ENCODE data around the gene EPB41L3. TPM values are rescaled to one million over a fixed set of nuclear protein-coding genes. Genes with fewer than 3 reads are reported as not detected.

The EPB41L3 gene
- total RNA-seq, 2 experiments from 2014 or later, result 7.2 to 8.7 TPM

DNA sequence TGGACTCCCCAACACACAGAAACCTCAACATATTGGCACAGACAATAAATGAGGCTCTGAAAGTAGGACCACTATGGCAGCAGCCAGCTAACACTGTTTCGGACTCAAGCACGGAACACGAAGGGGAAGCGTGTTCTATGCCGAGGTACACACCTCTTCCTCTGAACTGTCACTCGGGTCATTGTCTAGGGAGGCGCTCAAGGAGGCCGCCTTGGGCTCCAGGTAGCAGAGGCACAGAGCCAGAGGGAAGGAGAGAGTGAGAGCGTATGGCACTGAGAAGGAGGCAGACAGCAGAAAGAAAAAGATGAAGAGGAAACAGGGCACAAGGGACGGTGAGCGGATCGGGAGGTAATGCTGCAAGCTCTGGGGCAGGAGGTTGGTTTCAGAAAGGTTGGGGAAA is 128.1 kb downstream of the EPB41L3 start:
- peaks cover 3% of the 10 kb centered on the region for H3K27me3 Mint-ChIP-seq (ENCODE audit: low read depth)
- no peak for DNase-seq
- H3K4me3 Mint-ChIP-seq, result no peak overlapping the region
- intact Hi-C loops (cut with micrococcal nuclease), result no loop called here
- H3K27ac Mint-ChIP-seq, result no peak overlapping the region
- H3K9me3 Mint-ChIP-seq, result no peaks in the 10 kb centered on the region
- H3K4me1 Mint-ChIP-seq (ENCODE audit: low read depth), result no peaks in the 10 kb centered on the region
- peaks cover 2% of the 10 kb centered on the region for H3K36me3 Mint-ChIP-seq (ENCODE audit: low read depth)
- CTCF ChIA-PET, result no interaction called here

DNA sequence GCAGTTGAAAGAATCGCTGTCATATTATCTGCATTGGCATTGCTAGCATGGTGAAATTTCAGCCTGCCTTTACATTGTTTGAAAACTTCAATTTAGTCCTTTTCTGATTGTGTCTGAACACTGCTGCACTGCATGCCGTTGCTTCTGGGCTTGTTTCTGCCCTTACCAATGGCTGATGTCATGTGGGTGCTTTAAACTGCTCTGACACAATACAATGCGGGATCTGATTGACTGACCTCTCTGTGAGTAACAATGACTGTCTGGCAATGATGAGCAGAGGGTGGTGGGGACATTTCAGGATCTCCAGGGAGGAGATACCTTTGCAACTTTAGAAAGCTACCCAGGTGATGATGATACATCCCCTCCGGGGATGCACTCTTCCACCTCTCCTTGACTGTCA is 128.8 kb downstream of the EPB41L3 start:
- Mint-ChIP-seq H3K27me3 (ENCODE audit: low read depth) (peaks cover 3% of the 10 kb centered on the region), H3K9me3 (no peaks in the 10 kb centered on the region), H3K4me3 (no peak overlapping the region), H3K4me1 (ENCODE audit: low read depth) (no peaks in the 10 kb centered on the region), H3K36me3 (ENCODE audit: low read depth) (peaks cover 2% of the 10 kb centered on the region), H3K27ac (no peak overlapping the region)
- DNase-seq, result no peak
- intact Hi-C loops (cut with micrococcal nuclease), result no loop called here
- CTCF ChIA-PET, result no interaction called here

DNA sequence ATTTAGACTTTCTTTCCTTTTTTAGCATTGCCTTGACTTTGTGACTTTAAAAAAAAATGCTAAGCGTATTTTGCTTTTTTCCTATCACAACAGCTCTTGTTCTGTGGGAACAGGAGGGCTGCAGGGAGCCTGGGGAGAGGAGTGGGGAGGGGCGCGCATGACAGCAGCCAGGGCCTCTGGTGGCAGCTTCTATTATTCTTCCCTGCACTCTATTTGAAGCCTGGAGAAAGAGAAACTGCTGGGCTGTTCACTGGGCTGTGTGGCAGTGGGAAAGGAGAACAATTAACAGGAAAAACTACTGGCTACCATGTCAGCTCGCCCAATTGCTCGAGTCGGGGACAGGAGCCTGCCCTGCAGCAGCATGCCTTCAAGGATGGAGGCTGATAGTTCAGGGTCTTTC is 129.3 kb downstream of the EPB41L3 start:
- H3K4me1 Mint-ChIP-seq (ENCODE audit: low read depth), result no peaks in the 10 kb centered on the region
- no peak overlapping the region for H3K27ac Mint-ChIP-seq
- H3K9me3 Mint-ChIP-seq, result no peaks in the 10 kb centered on the region
- H3K27me3 Mint-ChIP-seq (ENCODE audit: low read depth), result peaks cover 2% of the 10 kb centered on the region
- CTCF ChIA-PET, result no interaction called here
- H3K36me3 Mint-ChIP-seq (ENCODE audit: low read depth), result no peaks in the 10 kb centered on the region
- intact Hi-C loops (cut with micrococcal nuclease), result no loop called here
- H3K4me3 Mint-ChIP-seq, result no peak overlapping the region
- no peak for DNase-seq

- Mint-ChIP-seq H3K27me3 (ENCODE audit: low read depth) (peaks cover 2% of the 10 kb centered on the region), H3K27ac (no peak overlapping the region), H3K4me3 (no peak overlapping the region), H3K9me3 (no peaks in the 10 kb centered on the region), H3K4me1 (ENCODE audit: low read depth) (no peaks in the 10 kb centered on the region), H3K36me3 (ENCODE audit: low read depth) (no peaks in the 10 kb centered on the region)
- no peak for DNase-seq
- CTCF ChIA-PET, result interaction anchor here (0.6 to 0.9 kb wide), 2 partner anchors 21 to 657 kb away, joined by 3 read pairs; no protein-coding TSS in a partner anchor
- intact Hi-C loops (cut with micrococcal nuclease), result no loop called here
Observed at GRCh38 chr18:5413447-5413846, 130.3 kb downstream of the EPB41L3 start.

DNA sequence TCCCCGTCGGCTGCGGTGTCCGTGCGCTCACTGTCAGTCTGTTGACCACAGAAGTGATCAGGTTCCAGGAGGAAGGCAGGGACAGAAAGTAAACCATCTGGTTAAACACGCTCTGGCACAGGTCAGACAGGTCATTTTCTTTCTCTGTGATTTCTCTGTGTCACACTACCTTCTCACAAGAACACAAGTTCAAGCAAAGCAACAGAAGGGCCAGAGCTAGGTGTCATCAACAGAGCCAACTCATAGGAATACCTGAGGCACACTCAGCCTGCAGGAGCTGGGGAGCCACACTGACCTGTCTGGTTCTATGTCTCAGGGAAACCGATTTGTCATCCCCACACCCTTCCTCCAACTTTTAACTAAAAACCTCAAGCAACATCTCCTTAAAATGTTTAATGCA is 133.2 kb downstream of the EPB41L3 start:
- no peak for DNase-seq
- no peak overlapping the region for H3K27ac Mint-ChIP-seq
- H3K9me3 Mint-ChIP-seq, result no peaks in the 10 kb centered on the region
- H3K4me3 Mint-ChIP-seq, result no peak overlapping the region
- CTCF ChIA-PET, result interaction anchor here (1.0 kb wide), 1 partner anchor 12 kb away, joined by 3 read pairs; no protein-coding TSS in a partner anchor
- intact Hi-C loops (cut with micrococcal nuclease), result no loop called here
- H3K4me1 Mint-ChIP-seq (ENCODE audit: low read depth), result no peaks in the 10 kb centered on the region
- no peaks in the 10 kb centered on the region for H3K27me3 Mint-ChIP-seq (ENCODE audit: low read depth)
- no peaks in the 10 kb centered on the region for H3K36me3 Mint-ChIP-seq (ENCODE audit: low read depth)

GRCh38 chr18:5398269-5398668 is 145.5 kb downstream of the EPB41L3 start:
- H3K9me3 Mint-ChIP-seq, result no peaks in the 10 kb centered on the region
- intact Hi-C loops (cut with micrococcal nuclease), result no loop called here

GRCh38 chr18:5397102-5397501 is 146.7 kb downstream of the EPB41L3 start:
- Mint-ChIP-seq H3K36me3 (ENCODE audit: low read depth) (no peaks in the 10 kb centered on the region), H3K4me3 (no peak overlapping the region), H3K27ac (no peak overlapping the region), H3K27me3 (ENCODE audit: low read depth) (no peaks in the 10 kb centered on the region), H3K4me1 (ENCODE audit: low read depth) (peaks cover 3% of the 10 kb centered on the region), H3K9me3 (no peaks in the 10 kb centered on the region)
- intact Hi-C loops (cut with micrococcal nuclease), result no loop called here
- no peak for DNase-seq
- CTCF ChIA-PET, result no interaction called here

More at GRCh38 chr18:5398269-5398668, 145.5 kb downstream of the EPB41L3 start:
- no peak for DNase-seq
- H3K4me1 Mint-ChIP-seq (ENCODE audit: low read depth), result peaks cover 3% of the 10 kb centered on the region
- H3K4me3 Mint-ChIP-seq, result no peak overlapping the region
- CTCF ChIA-PET, result interaction anchor here (0.6 kb wide), 1 partner anchor 9 kb away, joined by 3 read pairs; no protein-coding TSS in a partner anchor
- no peaks in the 10 kb centered on the region for H3K27me3 Mint-ChIP-seq (ENCODE audit: low read depth)
- H3K27ac Mint-ChIP-seq, result no peak overlapping the region
- no peaks in the 10 kb centered on the region for H3K36me3 Mint-ChIP-seq (ENCODE audit: low read depth)

DNA sequence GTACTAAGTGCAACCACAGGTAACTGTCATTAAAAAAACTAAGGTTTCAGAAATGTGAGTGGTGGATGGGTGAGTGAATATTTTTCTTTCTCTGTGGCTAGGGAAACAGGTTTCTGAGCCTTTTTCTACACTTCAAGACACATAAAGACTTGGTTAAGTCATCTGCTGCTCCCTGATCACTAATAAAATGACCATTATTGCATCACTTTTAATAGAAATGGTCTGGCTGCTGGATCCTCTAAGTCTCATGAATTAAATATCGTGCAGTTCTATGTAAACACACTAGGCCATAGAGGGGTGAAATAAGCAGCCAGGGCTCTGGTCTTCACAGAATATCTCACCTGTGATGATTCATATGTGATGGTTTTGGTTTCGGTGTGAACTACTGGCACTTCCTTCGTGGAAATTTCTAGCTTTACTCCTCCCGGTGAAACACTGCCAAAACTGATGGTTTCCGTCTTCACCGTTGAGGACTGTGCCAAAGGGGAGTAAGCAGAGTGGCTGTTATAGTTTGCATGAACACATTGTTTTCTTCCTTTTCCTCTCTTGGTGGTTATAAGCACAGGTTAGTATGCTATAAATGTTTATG is 147.8 kb downstream of the EPB41L3 start:
- intact Hi-C loops (cut with micrococcal nuclease), result no loop called here
- Mint-ChIP-seq H3K27ac (no peak overlapping the region), H3K4me3 (no peak overlapping the region), H3K36me3 (ENCODE audit: low read depth) (no peaks in the 10 kb centered on the region), H3K4me1 (ENCODE audit: low read depth) (peaks cover 3% of the 10 kb centered on the region), H3K27me3 (ENCODE audit: low read depth) (no peaks in the 10 kb centered on the region), H3K9me3 (no peaks in the 10 kb centered on the region)
- no peak for DNase-seq
- CTCF ChIA-PET, result no interaction called here

- CTCF ChIA-PET, result no interaction called here
Observed at GRCh38 chr18:5393779-5394178, 150.0 kb downstream of the EPB41L3 start.

GRCh38 chr18:5391409-5391808 is 152.4 kb downstream of the EPB41L3 start:
- intact Hi-C loops (cut with micrococcal nuclease), result no loop called here
- CTCF ChIA-PET, result interaction anchor here (0.7 kb wide), 1 partner anchor 279 kb away, joined by 3 read pairs; no protein-coding TSS in a partner anchor
- Mint-ChIP-seq H3K4me3 (no peak overlapping the region), H3K36me3 (ENCODE audit: low read depth) (no peaks in the 10 kb centered on the region), H3K9me3 (no peaks in the 10 kb centered on the region), H3K4me1 (ENCODE audit: low read depth) (peaks cover 3% of the 10 kb centered on the region), H3K27me3 (ENCODE audit: low read depth) (no peaks in the 10 kb centered on the region), H3K27ac (no peak overlapping the region)
- DNase-seq, result no peak

More at GRCh38 chr18:5393779-5394178, 150.0 kb downstream of the EPB41L3 start:
- peaks cover 3% of the 10 kb centered on the region for H3K4me1 Mint-ChIP-seq (ENCODE audit: low read depth)
- no peaks in the 10 kb centered on the region for H3K27me3 Mint-ChIP-seq (ENCODE audit: low read depth)
- H3K36me3 Mint-ChIP-seq (ENCODE audit: low read depth), result no peaks in the 10 kb centered on the region
- no peaks in the 10 kb centered on the region for H3K9me3 Mint-ChIP-seq
- intact Hi-C loops (cut with micrococcal nuclease), result no loop called here
- no peak for DNase-seq
- no peak overlapping the region for H3K4me3 Mint-ChIP-seq
- no peak overlapping the region for H3K27ac Mint-ChIP-seq

DNA sequence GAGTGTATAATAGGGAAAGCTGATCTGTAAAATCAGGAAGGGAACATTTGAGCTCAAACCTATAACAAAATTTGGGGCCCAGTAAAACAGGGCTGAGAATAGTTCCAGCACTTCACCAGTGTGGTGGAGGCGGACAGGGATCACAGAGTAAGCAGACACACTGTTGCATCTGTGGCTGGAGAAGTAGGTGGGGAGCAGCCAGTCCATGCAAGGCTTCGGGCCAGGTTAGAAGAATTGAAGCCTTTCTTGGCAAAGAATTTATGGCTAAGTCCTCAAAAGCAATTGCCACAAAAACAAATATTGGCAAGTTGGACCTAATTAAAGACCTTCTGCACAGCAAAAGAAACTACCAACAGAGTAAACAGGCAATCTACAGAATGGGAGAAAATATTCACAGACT is 154.4 kb downstream of the EPB41L3 start:
- Mint-ChIP-seq H3K27me3 (ENCODE audit: low read depth) (no peaks in the 10 kb centered on the region), H3K9me3 (no peaks in the 10 kb centered on the region), H3K27ac (no peak overlapping the region), H3K4me3 (no peak overlapping the region), H3K4me1 (ENCODE audit: low read depth) (no peaks in the 10 kb centered on the region), H3K36me3 (ENCODE audit: low read depth) (no peaks in the 10 kb centered on the region)
- no peak for DNase-seq
- CTCF ChIA-PET, result interaction anchor here (0.6 kb wide), 1 partner anchor 9 kb away, joined by 3 read pairs; no protein-coding TSS in a partner anchor
- intact Hi-C loops (cut with micrococcal nuclease), result no loop called here

DNA sequence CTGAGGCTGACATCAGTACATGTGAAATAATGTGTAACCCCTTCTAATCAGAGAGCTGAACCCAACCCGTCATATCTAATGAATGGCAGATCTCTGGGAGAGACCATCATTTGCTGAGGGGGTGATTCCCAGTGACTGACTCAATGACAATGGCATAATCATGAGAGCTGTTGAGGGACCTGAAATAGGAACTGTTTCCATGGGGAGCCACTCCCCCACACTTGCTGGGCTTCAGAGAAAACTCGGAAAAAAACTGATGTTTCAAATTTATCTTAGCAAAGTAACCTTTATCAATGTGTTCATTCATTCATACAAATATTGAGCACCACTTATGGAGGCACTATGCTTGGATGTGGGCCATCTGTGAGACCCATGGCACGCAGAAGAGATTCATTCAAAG is 154.9 kb downstream of the EPB41L3 start:
- CTCF ChIA-PET, result interaction anchor here (0.6 kb wide), 1 partner anchor 9 kb away, joined by 3 read pairs; no protein-coding TSS in a partner anchor
- H3K27me3 Mint-ChIP-seq (ENCODE audit: low read depth), result no peaks in the 10 kb centered on the region
- DNase-seq, result no peak
- no peaks in the 10 kb centered on the region for H3K4me1 Mint-ChIP-seq (ENCODE audit: low read depth)
- intact Hi-C loops (cut with micrococcal nuclease), result no loop called here
- no peaks in the 10 kb centered on the region for H3K36me3 Mint-ChIP-seq (ENCODE audit: low read depth)
- no peak overlapping the region for H3K4me3 Mint-ChIP-seq
- H3K9me3 Mint-ChIP-seq, result no peaks in the 10 kb centered on the region
- no peak overlapping the region for H3K27ac Mint-ChIP-seq

DNA sequence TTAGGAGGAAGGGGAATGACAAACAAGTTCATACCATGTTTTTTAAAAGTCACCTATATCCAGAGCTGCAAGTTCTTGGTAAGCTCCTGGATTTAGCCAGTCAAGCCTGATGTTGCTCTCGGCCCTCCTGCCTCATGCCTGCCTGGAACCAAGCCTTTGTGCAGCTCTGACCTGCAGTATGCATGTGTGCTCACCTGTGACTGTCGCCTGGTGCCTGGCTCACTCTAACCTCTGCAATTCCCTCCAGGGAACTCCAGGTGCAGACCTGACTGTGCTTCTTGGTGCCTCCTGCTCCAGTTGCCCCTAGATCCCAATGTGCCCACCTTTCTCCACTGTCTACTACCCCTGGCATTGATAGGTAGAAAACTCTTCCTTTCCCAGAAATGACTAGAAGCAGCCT is 163.2 kb downstream of the EPB41L3 start:
- intact Hi-C loops (cut with micrococcal nuclease), result no loop called here
- Mint-ChIP-seq H3K4me3 (no peak overlapping the region), H3K27me3 (ENCODE audit: low read depth) (no peaks in the 10 kb centered on the region), H3K27ac (no peak overlapping the region), H3K36me3 (ENCODE audit: low read depth) (no peaks in the 10 kb centered on the region), H3K4me1 (ENCODE audit: low read depth) (no peaks in the 10 kb centered on the region), H3K9me3 (no peaks in the 10 kb centered on the region)
- CTCF ChIA-PET, result no interaction called here
- no peak for DNase-seq
